Measurements from ENCODE around the gene CDK5.

Gene CDK5

DNA sequence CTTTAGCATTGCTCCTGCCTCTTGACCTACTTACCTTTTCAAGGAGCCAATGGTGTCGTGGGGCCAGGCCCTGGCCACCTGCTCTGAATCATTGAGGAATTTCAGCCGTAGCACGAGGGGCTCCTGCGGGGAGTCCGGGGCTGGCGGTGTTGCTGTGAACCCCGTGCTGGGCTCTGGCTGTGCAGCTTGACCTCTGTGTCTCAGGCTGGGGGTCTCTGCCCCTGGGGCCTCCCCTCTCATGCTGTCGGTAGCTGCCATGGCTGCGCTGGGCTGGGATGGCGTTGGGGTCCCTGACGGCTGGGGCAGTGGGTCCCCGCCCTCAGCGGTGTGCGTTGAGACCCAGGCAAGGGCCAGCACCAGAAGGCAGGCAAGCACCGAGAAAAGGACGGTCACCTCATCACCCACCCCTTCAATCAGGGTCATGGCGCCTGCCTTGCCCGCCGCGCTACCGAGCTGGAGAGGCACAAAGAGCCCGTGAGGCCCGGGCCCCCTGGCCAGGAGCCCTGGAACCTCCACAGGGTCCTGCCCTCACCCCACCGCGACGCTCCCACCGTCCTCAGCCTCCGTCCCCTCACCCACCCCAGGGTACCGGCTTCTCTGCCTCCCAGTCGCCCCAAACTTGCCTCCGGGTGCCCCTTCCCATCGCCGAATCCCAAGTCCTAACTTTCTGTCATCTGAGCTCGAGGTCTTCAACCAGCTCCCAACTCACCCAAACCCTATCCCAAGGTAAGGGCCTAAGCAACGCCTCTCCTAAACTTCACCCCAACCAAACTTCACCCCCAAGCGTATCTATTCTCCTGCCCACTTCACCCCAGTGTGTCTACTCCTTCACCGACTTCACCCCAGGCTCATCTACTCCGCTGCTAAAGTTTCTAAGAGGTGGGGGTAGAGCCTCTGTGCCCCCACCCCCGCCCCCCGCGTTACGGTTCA is 24.7 kb upstream of the CDK5 start:
- DNase-seq, result no peak
- Histone ChIP-seq H3K4ac (ENCODE audit: low read depth, low read length) (peak overlapping the region; percentile 80), H3K79me1 (ENCODE audit: low read length) (peaks cover 33% of the 10 kb centered on the region), H2AFZ (ENCODE audit: insufficient read depth, low read length, poor library complexity) (peak overlapping the region; percentile 8), H2BK5ac (ENCODE audit: low read depth, low read length, poor library complexity) (peak overlapping the region; percentile 86), H4K91ac (ENCODE audit: low read depth, low read length) (peak overlapping the region; percentile 90), H3K27me3 (ENCODE audit: insufficient read depth, low read length) (no peaks in the 10 kb centered on the region), H4K12ac (ENCODE audit: low read depth, low read length) (peak overlapping the region; percentile 59), H3K9ac (ENCODE audit: low read length) (peak overlapping the region; percentile 82), H3K9me3 (ENCODE audit: insufficient read depth, low read depth, low read length) (no peaks in the 10 kb centered on the region), H3K36me3 (ENCODE audit: control insufficient read depth in 1 of 2, insufficient read depth in 2 of 2, low read length in 2 of 2) (peaks cover 7 to 14% of the 10 kb centered on the region in 2 experiments), H3K4me1 (ENCODE audit: control insufficient read depth in 1 of 2, insufficient read depth in 2 of 2, low read length in 2 of 2) (peaks cover 37 to 40% of the 10 kb centered on the region in 2 experiments), H3K27ac (ENCODE audit: low read depth, low read length) (peak overlapping the region; percentile 86), H2BK12ac (ENCODE audit: low read length) (peak overlapping the region; percentile 29), H3K79me2 (ENCODE audit: control insufficient read depth, insufficient read depth, low read length, poor library complexity) (peaks cover 34% of the 10 kb centered on the region), H3K4me3 (ENCODE audit: low read depth, low read length) (peak overlapping the region; percentile 79), H3K4me2 (ENCODE audit: low read length) (peak overlapping the region; percentile 84), H2AK5ac (ENCODE audit: low read length) (peak overlapping the region; percentile 16), H3K23ac (ENCODE audit: low read length) (no peak overlapping the region), H4K8ac (ENCODE audit: low read depth, low read length) (peak overlapping the region; percentile 10), H3K18ac (ENCODE audit: low read length) (peak overlapping the region; percentile 2), H3K14ac (ENCODE audit: low read length) (peak overlapping the region; percentile 69), H2BK120ac (ENCODE audit: insufficient read depth, low read length, poor library complexity) (peak overlapping the region; percentile 46)
- WGBS (ENCODE audit: extremely low coverage, insufficient coverage, insufficient read length), result no CpG with 5 or more reads among the region's 42 CpGs

DNA sequence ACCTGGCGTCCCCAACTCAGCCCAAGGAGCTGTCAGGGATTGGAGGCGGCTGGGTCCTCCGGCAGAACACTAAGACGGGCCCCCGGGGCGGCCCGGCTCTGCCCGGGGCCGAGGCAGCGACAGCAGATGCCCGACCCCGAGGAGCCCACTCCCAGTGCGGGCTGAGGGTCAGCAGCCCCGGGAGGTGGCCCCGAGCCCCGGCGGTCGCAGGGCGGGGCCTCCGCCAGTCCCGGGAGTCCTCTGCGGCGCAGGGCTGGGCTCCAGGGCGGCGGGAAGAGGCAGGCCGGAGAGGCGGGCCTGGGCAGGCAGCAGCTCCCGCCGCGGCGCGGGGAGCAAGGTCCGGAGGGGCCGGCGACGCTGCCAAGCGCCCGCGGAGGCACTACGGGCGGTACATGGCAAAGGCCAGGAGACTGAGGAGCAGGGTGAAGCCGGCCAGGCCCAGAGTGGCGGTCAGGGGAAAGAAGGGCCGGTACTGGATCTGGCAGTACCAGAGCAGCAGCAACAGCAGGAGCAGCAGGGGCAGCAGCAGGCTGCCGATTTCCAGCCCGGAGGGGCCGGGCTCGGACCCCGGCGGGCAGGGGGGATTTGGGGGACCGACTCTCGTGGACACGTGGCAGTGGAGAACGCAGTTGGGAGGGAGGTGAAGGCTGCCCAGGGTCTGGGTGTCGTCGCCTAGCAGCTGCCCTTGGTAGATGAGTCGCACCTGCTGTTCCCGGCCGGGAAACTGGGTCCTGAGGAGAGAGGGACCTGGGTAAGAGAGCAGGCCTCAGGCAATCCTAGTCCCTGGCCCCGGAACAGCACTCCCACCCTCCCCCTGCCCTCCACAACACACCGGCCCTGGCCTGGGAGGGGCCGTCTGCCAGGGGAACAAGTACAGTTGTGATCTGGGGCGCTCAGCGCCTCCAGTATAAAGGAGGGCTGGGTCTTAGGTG is 23.7 kb upstream of the CDK5 start:
- peaks cover 13 to 24% of the 10 kb centered on the region in 2 experiments for H3K36me3 ChIP-seq (ENCODE audit: control insufficient read depth in 1 of 2, insufficient read depth in 2 of 2, low read length in 2 of 2)
- no peaks in the 10 kb centered on the region for H3K9me3 ChIP-seq (ENCODE audit: insufficient read depth, low read depth, low read length)
- peak overlapping the region; percentile 55 for H3K14ac ChIP-seq (ENCODE audit: low read length)
- peak overlapping the region; percentile 21 for H3K4me3 ChIP-seq (ENCODE audit: low read depth, low read length)
- peak overlapping the region; percentile 16 for H2AK5ac ChIP-seq (ENCODE audit: low read length)
- H4K8ac ChIP-seq (ENCODE audit: low read depth, low read length), result peak overlapping the region; percentile 88
- H2BK5ac ChIP-seq (ENCODE audit: low read depth, low read length, poor library complexity), result peak overlapping the region; percentile 85
- peak overlapping the region; percentile 90 for H4K91ac ChIP-seq (ENCODE audit: low read depth, low read length)
- H2AFZ ChIP-seq (ENCODE audit: insufficient read depth, low read length, poor library complexity), result no peak overlapping the region
- H3K27ac ChIP-seq (ENCODE audit: low read depth, low read length), result peak overlapping the region; percentile 86
- peak overlapping the region; percentile 74 for H3K9ac ChIP-seq (ENCODE audit: low read length)
- peaks cover 28% of the 10 kb centered on the region for H3K79me2 ChIP-seq (ENCODE audit: control insufficient read depth, insufficient read depth, low read length, poor library complexity)
- H2BK120ac ChIP-seq (ENCODE audit: insufficient read depth, low read length, poor library complexity), result peak overlapping the region; percentile 44
- peaks cover 39 to 48% of the 10 kb centered on the region in 2 experiments for H3K4me1 ChIP-seq (ENCODE audit: control insufficient read depth in 1 of 2, insufficient read depth in 2 of 2, low read length in 2 of 2)
- peaks cover 28% of the 10 kb centered on the region for H3K79me1 ChIP-seq (ENCODE audit: low read length)
- H3K18ac ChIP-seq (ENCODE audit: low read length), result peak overlapping the region; percentile 67
- no peak for DNase-seq
- peak overlapping the region; percentile 57 for H3K4ac ChIP-seq (ENCODE audit: low read depth, low read length)
- no peaks in the 10 kb centered on the region for H3K27me3 ChIP-seq (ENCODE audit: insufficient read depth, low read length)
- H3K23ac ChIP-seq (ENCODE audit: low read length), result no peak overlapping the region
- peak overlapping the region; percentile 68 for H4K12ac ChIP-seq (ENCODE audit: low read depth, low read length)
- WGBS (ENCODE audit: extremely low coverage, insufficient coverage, insufficient read length), result no CpG with 5 or more reads among the region's 64 CpGs
- H3K4me2 ChIP-seq (ENCODE audit: low read length), result peak overlapping the region; percentile 84
- H2BK12ac ChIP-seq (ENCODE audit: low read length), result no peak overlapping the region

DNA sequence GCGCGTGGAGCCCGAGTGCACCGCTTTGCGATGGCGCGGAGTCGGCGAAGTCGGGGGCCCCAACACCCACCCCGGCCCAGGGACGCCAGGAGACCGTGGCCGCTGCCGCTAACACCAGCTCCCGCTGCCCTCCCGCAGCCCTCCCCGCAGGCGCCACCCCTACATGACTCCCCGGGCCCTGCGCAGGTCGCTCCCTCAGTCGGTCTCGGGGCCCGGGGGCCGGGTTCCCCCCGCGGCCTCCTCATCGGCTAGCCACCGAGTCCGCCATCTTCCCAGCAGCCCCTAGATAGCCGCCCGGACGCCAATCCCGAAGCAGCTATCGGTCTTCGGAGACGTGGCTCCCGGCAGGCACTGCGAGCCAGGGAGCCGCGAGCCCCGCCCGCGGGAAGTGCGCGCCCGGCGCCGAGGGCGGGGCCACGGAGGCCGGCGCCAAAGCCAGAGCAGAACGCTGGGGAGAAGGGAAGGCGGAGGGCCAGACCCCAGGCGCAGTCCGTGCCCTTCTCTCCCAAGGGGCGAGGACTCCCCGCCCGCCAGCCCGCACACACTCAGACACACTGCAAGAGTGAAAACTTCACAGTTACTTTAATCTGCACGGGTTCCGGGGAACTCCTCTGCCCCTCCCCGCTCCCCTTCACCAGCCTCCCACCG is 22.9 kb upstream of the CDK5 start, which contains the start of gene FASTK:
TSS of gene FASTK (minus strand) at position 288 of the 648 bp plus-strand sequence. CDS start at position 245, 43 bp downstream.
- peak within 1 kb of the TSS; percentile 10 for H2BK12ac ChIP-seq (ENCODE audit: low read length)
- peak within 1 kb of the TSS; percentile 94 for H3K9ac ChIP-seq (ENCODE audit: low read length)
- peak within 1 kb of the TSS; percentile 92 for H3K4me3 ChIP-seq (ENCODE audit: low read depth, low read length)
- peaks cover 37 to 45% of the 10 kb centered on the region in 2 experiments for H3K4me1 ChIP-seq (ENCODE audit: control insufficient read depth in 1 of 2, insufficient read depth in 2 of 2, low read length in 2 of 2)
- H3K27me3 ChIP-seq (ENCODE audit: insufficient read depth, low read length), result no peaks in the 10 kb centered on the region
- H3K4me2 ChIP-seq (ENCODE audit: low read length), result peak within 1 kb of the TSS; percentile 84
- peak within 1 kb of the TSS; percentile 35 for H2AFZ ChIP-seq (ENCODE audit: insufficient read depth, low read length, poor library complexity)
- peak within 1 kb of the TSS; percentile 77 for H3K4ac ChIP-seq (ENCODE audit: low read depth, low read length)
- peak within 1 kb of the TSS; percentile 88 for H4K8ac ChIP-seq (ENCODE audit: low read depth, low read length)
- H2BK120ac ChIP-seq (ENCODE audit: insufficient read depth, low read length, poor library complexity), result peak within 1 kb of the TSS; percentile 93
- H4K91ac ChIP-seq (ENCODE audit: low read depth, low read length), result peak within 1 kb of the TSS; percentile 87
- H3K36me3 ChIP-seq (ENCODE audit: control insufficient read depth in 1 of 2, insufficient read depth in 2 of 2, low read length in 2 of 2), result peaks cover 21 to 32% of the 10 kb centered on the region in 2 experiments
- peak; percentile 87 to 93 for DNase-seq
- H3K9me3 ChIP-seq (ENCODE audit: insufficient read depth, low read depth, low read length), result no peaks in the 10 kb centered on the region
- peak within 1 kb of the TSS; percentile 86 for H3K27ac ChIP-seq (ENCODE audit: low read depth, low read length)
- H3K14ac ChIP-seq (ENCODE audit: low read length), result peak within 1 kb of the TSS; percentile 68
- H3K79me2 ChIP-seq (ENCODE audit: control insufficient read depth, insufficient read depth, low read length, poor library complexity), result peaks cover 25% of the 10 kb centered on the region
- no peak within 1 kb of the TSS for H3K23ac ChIP-seq (ENCODE audit: low read length)
- H3K79me1 ChIP-seq (ENCODE audit: low read length), result peaks cover 23% of the 10 kb centered on the region
- H3K18ac ChIP-seq (ENCODE audit: low read length), result peak within 1 kb of the TSS; percentile 67
- no CpG with 5 or more reads among the region's 66 CpGs for WGBS (ENCODE audit: extremely low coverage, insufficient coverage, insufficient read length)
- peak within 1 kb of the TSS; percentile 68 for H4K12ac ChIP-seq (ENCODE audit: low read depth, low read length)
- peak within 1 kb of the TSS; percentile 97 for H2BK5ac ChIP-seq (ENCODE audit: low read depth, low read length, poor library complexity)
- peak within 1 kb of the TSS; percentile 97 for H2AK5ac ChIP-seq (ENCODE audit: low read length)
